Caki2 (cell line): ENCODE measurements around the gene ECE1. TPM values are rescaled to one million over a fixed set of nuclear protein-coding genes. Genes with fewer than 3 reads are reported as not detected.

ENCODE experiments used
- DNase-seq: peaks from one replicate; pipeline ENCODE4 v3.0.0-alpha.2; 2015; ENCODE audit warnings: low read depth
- in situ Hi-C: cut with HindIII; loops from 2 replicates; pipeline ENCODE4 v1.10.0; 2016; ENCODE audit warnings: low sequenced_read_pairs, low pct_unique_long_range_greater_than_20kb, mixed read lengths
- total RNA-seq: library from RNA; depleted of rRNA; stranded (reverse); fragments of >200 nt; shearing (Covaris generic); gene quantifications from 2 replicates; pipeline ENCODE4 v1.2.3, GENCODE V29; 2014; ENCODE audit warnings: low replicate concordance

The ECE1 gene
- total RNA-seq, 1 experiment from 2014 or later, result 82.8 TPM

DNA sequence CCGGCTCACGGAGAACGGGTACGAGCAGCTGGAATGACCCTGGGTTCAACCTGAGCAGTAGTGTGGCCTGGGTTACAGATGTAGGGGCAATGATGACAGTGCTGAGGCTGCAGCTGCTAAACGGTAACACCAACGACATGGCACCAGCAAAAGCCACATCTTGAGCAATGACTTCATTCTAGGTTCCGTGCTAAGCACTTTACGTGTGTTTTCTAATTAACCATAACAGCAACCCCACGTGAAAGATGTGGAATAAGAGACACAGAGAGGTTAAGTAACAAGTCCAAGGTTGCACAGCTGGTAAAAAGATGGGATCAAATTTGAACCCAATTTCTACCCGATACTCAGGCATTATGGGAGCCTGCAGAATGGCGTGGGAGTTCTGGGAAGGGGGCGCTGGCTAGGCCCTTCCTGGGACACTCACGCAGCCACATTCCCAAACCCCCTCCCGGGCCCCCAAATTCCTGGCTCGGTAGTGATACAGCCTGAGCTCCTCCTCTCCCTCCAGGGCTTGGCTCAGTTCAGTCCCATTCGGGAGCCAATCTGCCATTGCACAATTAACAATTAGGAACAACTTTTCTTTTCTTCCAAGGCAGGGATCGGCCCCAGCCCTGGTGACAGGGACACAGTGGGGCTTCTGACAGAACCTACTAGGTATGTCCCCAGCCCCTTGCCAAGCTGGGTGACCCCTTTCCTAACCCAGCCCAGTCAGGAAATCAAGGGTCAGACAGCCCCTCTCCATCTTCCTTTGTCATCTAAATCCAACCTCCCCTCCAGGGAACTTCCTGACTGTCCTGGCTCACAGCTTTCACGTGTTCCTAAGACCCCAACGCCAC, 23.8 kb upstream of the ECE1 start:
- in situ Hi-C loops, result no loop called here
- DNase-seq, result no peak

DNA sequence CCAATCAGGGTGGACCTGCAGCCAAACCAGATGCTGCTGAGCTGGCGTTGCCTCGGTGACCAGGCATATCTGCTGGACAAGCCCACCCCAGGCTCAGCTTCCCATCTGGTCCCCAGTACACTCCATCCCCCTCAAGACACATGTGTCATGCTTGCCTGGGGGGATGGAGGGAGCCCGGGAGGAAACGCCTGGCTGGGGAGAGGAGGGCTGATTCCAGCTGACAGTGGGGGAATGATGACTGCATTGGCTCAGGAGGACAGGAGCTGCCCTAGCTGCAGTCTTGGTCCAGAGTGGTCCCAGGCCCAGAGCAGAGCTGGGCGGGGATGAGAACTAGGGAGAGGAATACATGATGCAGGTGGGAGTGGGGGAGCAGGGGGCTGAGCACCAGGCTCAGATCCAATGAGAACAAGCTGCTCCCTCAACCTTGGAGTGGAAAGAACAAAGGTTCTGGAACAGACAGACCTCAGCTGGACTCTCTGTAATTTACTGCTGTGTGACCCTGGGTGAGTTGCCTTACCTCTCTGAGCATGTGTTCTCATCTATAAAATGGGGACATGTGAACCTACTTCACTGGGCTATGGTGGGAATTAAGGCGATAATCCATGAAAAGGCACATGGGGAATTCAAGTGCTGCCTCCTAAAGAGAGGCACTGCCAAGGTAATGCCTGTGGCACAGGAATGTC, 23.1 kb upstream of the ECE1 start:
- in situ Hi-C loops, result no loop called here
- DNase-seq, result no peak

DNA sequence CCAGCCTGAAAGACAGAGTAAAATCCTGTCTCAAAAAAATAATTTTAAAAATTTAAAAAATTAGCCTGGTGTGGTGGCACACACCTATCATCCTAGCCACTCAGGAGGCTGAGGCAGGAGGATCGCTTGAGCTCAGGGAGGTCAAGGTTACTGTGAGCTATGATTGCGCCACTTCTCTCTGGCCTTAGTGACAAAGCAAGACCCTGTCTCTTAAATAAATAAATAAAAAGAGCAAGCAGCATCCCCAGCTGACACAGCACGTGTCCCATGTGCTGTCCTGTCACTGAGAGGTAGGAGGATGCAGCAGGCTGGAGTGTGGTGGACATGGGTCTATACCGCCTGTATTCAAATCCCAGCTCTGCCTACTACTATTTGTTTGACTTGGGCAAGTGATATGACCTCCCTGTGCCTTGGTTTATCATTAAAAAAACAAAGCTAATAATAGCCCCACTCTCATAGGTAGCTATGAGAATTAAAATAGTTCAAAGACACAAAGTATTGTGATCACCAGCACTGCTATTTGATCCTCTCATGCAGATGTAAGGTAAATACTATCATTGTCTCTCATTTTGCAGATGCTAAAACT, 22.2 kb upstream of the ECE1 start:
- in situ Hi-C loops, result no loop called here
- no peak for DNase-seq

DNA sequence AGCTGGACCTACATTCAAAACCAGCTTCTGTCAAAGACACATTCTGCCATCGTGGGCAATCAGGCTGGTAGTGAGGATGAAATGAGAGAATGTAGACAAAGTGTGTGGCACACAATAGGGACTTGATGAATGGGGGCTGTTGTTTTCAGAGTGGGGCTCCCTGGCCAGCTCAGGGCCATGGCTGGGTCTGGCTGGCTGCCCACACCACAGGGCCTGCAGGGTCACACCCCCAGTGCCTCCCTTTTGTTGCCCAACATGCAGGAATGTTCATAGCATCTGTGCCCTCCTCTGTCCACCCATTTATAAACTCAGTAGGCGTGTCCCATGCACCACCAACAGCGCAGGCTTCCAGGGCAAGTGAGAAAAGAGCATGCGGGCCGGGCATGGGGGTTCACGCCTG, 20.8 kb upstream of the ECE1 start:
- in situ Hi-C loops, result no loop called here
- DNase-seq, result no peak

DNA sequence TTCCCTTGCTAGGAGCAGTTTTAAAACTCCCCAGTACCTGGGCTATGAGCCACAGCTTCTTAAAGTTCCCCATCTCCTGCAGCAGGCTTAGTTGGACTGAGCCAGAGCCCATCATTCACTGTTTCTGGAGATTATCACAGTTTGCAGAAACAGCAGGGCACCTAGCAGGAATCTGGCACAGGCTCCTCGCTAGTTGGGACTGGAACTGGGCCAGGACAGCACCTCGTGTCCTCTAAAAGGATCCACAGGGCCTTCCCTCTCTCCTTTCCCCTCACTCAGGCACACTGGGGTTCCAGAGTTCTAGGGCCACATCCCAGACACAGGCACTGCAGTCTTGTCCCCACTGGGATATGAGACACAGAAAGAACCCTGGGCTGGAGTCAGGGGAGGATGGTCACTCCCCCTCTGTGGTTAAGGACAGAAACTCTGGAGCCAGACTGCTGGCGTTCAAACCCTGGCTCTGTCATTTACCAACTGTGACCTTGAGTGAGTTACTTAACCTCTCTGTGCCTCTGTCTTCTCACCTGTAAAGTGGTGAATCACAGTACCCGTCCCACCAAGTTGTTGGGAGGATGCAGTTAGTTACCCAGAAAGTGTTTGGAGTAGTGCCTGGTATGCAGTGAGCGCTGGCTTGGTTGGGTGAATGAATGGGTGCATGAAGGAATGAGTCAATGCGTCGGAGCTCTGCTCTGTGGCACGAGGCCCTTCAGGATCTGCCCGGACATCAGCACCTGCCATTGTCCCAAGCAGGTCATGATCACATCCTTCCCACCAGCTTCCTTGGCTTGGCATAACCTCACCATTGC, 18.8 kb upstream of the ECE1 start:
- in situ Hi-C loops, result no loop called here
- no peak for DNase-seq

DNA sequence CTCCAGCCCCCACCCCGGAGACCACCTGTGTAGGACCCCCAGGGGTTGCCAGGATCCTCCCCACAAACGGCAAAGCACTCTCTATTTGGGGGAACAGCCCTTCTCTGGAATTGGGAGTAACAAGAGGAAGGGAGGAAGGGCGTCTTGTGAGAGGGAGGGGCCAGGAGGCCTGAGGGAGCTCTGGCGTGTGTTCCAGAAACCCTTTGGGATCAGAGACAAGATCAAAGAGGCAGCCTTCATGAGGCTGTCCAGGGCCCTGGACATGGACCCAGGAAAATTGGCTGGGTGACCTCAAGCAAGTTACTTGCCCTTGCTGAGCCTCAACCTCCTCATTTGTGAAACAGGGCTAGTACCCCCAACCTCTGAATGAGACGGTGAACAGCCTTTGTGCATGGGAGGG, 18.1 kb upstream of the ECE1 start:
- in situ Hi-C loops, result no loop called here
- DNase-seq, result no peak

DNA sequence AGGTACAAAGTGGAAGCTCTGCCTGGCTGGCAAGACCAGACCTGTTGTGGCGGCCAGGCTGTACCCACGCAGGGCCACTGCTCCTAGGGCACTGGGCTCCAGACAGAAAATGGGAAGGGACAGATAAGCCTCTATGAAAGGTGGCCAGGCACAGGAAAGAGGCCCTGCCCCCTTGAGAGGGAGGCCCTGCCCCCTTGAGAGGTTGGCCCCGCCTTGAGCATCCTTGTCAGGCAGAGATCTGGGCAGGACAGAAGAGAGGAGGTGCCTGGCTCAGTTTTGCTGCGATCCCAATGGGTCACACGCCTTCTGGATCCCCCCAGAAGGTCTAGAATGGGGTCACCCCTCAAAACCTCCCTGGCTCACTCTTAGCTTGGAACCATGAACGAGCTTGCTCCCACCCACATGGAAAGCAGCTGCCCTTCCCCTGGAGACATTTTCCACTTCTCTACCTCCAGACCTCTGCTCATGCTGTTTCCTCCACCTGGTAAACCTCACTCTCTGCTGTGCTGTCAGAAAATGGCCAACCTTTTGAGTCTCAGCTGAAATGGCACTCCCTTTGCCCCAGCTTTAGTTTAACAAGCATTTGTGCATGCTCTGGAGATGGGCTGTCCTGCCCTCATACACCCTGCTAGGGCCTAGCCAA, 17.5 kb upstream of the ECE1 start:
- no peak for DNase-seq
- in situ Hi-C loops, result no loop called here

DNA sequence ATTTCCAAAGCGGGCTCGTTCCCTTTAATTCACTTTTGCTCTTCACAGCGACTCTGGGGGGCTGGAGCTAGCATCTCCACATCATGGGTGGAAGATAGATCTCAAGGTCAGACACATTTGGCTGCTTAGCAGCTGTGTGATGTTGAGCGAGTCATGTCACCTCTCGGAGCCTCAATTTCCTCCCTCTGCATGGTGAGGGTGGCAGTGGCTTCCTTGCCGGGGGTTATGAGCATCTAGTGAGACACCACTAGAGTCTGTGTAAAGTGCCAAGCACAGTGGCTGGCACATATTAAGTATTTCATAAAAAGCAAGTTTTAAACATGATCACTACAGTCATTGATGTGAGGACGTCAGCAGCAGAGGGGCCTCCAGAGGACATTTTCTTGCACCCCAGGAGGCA, 16.9 kb upstream of the ECE1 start:
- in situ Hi-C loops, result no loop called here
- no peak for DNase-seq

DNA sequence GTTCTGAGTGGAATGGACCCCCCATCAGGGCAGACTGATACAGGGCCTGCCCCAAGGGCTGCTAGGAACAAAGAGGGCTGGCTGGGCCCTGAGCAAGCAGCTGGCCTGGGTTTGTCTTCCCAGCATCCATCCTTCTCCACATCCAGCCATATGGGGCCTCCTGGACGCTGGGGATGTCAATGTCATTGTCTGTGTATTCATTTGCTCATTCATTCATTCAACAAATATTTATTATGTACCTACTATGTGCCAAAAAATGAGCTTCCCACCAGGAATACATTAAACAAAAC, 15.6 kb upstream of the ECE1 start:
- in situ Hi-C loops, result no loop called here
- DNase-seq, result no peak

DNA sequence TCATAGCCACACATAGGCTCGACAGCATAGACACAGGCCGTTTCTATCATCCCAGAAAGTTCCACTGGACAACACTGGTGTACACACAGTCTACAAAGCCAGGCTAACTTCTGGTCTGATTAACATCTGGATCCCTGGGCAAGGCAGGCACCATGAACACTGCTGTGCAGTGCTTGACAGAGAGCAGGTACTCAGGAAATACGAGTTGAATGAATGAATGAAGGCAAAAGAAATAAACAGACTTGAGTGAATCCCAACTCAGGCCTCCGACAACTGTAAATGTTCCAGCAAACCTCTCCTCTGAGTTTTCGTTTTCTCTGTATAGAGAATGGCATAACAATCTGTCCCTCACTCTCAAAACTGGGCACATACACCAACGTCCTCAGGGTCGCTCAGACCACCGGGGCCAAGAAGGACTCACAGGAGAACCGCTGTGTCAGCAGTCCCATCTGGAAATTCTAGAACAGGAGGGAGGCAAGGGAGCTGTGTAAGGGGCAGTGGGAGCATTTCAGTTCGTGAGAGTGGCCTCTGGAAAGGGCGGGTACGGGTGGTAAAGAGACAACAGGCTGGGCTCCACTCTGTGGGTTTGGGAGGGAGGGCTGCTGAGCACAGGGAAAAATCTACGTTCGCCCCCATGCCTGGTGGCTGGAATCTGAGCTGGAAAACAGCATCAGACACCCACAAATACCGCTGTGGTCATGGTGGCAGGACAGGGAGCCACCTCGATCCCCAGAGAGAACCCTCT, 15.1 kb upstream of the ECE1 start:
- in situ Hi-C loops, result no loop called here
- no peak for DNase-seq

DNA sequence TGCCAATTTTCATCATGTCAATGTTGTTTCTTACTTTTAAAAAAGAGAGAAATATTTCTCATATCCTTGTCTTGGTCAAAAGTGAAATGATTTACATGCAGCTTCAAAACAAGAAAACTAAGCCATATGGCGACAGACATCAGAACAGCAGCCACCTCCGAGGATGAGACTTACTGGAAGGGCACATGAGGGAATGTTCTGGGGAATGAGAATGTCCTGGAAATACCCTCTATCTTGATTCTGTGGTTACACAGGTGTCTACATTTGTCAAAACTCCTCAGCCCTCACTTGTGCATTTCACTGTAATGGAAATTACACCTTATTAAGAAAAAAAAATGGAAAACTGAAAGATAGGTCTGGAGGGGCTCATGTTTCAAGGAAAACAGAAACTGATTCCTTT, 14.2 kb upstream of the ECE1 start:
- in situ Hi-C loops, result no loop called here
- no peak for DNase-seq

DNA sequence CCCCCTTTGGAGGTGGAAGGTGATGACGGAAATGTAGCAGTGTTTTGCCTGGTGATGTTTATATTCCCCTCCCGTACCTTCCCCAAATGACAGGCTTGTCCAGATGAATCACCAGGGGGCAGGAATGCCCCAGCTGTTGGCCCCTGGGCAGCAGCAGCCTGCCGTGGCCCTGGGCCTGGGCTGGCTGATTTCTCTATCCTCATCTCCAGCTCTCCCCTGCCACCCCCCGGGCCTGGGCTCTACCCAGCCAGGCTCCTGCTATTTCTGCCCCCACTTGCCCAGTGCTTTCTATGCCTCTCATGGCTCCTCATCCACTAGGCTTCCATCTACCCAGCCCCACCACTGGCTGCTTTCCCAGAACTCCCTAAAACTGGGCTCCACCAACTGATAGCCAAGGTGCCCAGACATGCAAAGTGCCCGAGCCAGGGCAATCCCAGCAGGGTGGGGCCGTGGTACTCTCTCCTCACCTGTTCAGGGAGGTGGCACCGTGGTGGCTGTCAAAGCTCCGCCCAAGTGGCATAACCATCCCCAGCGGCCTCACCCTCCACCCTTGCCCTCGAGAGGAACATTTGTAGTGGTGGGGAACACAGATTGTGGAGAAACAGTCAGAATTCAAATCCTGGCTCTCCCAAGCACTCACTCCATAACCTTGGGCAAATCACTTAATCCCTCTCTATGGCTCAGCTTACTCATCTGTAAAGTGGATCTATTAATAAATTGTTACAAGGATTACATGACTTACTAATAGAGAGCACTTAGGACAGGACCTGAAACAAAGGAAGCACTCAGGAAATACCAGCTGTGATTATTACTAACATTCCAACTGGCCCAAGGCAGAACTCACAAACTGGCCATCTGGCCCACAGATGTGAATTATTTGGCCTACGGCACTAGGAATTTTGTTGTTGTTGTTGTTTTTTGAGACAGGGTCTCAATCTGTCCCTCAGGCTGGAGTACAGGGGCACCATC, 12.8 kb upstream of the ECE1 start:
- in situ Hi-C loops, result no loop called here
- DNase-seq, result peak; percentile 29

DNA sequence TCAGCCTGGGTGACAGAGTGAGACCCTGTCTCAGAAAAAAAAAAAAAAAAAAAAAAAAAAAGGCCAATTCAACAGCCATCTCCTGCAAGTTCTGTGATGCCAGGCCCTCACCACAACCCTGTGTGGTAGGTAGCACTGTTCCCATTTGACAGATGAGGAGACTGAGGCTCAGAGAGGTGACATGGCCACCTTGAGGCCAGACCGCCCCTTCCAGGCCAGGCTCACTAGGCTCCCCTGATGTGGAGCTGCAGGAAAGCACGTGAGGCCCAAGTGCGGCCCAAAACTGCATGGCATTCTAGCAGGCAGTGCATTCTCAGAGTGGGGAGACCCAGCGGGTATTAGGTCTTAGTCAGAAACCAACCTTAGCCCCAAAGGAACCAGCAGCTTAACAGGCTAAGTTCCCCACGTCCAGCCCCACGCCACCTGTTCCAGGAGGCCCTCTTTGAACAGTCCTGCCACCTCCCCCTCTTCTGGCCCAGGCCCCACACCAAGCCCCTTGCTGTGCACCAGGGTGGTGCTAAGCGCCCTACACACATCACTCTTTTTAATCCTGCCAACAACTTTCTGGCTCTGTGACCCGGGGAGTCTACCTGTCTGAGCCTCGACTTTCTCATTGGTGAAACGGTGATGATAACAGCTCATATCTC, 11.7 kb upstream of the ECE1 start:
- DNase-seq, result no peak
- in situ Hi-C loops, result no loop called here

DNA sequence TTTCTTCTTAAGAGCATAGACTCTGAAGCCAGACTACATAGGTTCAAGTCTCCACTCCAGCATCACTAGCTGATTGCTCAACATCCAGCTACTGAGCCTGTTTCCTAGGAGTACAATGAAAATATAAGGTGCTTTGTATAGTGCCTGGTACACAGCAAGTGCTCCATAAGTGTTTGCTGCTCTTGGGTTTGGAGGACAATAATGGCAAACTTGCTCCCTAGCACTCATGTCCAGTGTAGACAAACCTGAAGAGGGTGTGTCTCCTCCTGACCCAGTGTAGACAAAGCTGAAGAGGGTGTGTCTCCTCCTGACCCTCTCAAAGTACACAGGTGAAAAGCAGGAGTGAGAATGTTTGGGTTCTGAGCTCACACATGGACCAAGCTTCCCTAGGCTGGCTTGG, 10.5 kb upstream of the ECE1 start:
- in situ Hi-C loops, result no loop called here
- DNase-seq, result no peak

DNA sequence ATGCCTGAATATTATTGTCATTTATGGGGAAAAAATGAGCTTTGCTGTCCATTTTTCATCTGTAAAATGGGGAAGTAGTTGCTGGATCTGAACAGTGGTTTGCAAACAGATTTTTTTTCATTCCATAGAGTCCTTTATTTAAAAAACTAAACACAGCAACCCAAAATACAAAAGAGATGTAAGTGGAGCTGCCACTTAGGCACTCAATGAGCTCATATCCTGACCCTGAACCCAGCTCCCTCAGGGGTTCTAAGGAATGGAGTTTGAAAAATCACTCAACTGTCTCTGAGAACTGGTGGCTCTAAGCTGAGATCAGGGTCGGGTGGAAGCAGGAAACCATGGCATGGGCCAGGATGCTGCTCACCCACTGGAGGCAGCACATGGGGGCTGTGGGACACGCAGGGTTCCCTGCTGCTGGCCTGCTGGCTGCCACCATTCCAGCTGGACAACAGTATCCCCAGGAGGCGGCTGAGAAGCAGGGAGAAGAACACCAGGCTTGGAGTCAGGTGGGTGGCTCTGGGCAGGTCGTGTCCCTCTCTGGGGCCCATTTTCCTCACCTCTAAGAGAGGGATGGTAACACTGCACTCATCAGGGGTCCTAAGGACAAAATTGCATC, 9.6 kb upstream of the ECE1 start:
- DNase-seq, result no peak
- in situ Hi-C loops, result no loop called here

DNA sequence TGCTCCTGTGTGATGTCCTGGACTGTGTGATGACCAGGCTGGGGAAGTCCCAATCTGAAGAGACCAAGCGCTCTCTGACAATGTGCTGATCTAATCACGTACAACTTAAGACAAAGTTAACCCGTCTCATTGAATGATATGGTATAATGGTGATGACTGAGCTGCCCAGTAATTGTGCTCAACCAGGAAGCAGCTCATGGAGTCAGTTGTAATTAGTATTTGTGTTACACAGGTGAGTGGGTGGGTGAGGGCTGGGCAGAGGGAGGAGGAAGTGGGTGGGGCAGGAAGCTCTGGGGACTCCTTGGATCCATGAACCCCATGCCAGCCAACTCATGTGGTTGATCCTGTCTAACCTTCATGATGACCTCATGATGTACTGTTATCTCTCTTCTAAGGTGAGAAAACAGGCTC, 8.7 kb upstream of the ECE1 start:
- peak; percentile 80 for DNase-seq

More for the DNA sequence above, 8.7 kb upstream of the ECE1 start:
- in situ Hi-C loops, result no loop called here
